ENCODE results near the gene CREB3L2.

Gene CREB3L2

GRCh38 chr7:138008588-138009349 is 6.9 kb upstream of the CREB3L2 start:
- Histone ChIP-seq H3K9me3 (no peaks in the 10 kb centered on the region), H3K4me1 (no peaks in the 10 kb centered on the region), H3K27me3 (no peaks in the 10 kb centered on the region), H3K4me3 (ENCODE audit: low read depth, low read length) (no peak overlapping the region), H3K36me3 (no peaks in the 10 kb centered on the region)
- peak; percentile 15 for DNase-seq
- TF ChIP-seq CTCF (IDR thresholded peaks at IDR 0.05; ENCODE audit: low read depth, low read length) = peak; percentile 93

- no peaks in the 10 kb centered on the region for H3K27me3 ChIP-seq
- H3K4me3 ChIP-seq (ENCODE audit: low read depth, low read length) = no peak overlapping the region
- no peak for TF ChIP-seq CTCF (IDR thresholded peaks at IDR 0.05; ENCODE audit: low read depth, low read length)
- no peak for DNase-seq
- H3K4me1 ChIP-seq = no peaks in the 10 kb centered on the region
- no peaks in the 10 kb centered on the region for H3K9me3 ChIP-seq
- H3K36me3 ChIP-seq = no peaks in the 10 kb centered on the region
Observed at GRCh38 chr7:138008019-138008587, 6.2 kb upstream of the CREB3L2 start.

GRCh38 chr7:138006106-138006505 is 4.2 kb upstream of the CREB3L2 start:
- H3K9me3 ChIP-seq = no peaks in the 10 kb centered on the region
- no peak overlapping the region for H3K4me3 ChIP-seq (ENCODE audit: low read depth, low read length)
- H3K4me1 ChIP-seq = no peaks in the 10 kb centered on the region
- TF ChIP-seq CTCF (IDR thresholded peaks at IDR 0.05; ENCODE audit: low read depth, low read length) = no peak
- H3K27me3 ChIP-seq = no peaks in the 10 kb centered on the region
- H3K36me3 ChIP-seq = no peaks in the 10 kb centered on the region; the same call in 1 of the 2 replicates
- DNase-seq = no peak

GRCh38 chr7:138004936-138005335 is 3.0 kb upstream of the CREB3L2 start:
- H3K9me3 ChIP-seq = no peaks in the 10 kb centered on the region
- H3K4me1 ChIP-seq = 0 out of 2 replicates have a peak, but pooled peaks cover under 1% of the 10 kb centered on the region
- H3K36me3 ChIP-seq = no peaks in the 10 kb centered on the region; the same call in 1 of the 2 replicates
- no peak overlapping the region for H3K4me3 ChIP-seq (ENCODE audit: low read depth, low read length)
- no peak for TF ChIP-seq CTCF (IDR thresholded peaks at IDR 0.05; ENCODE audit: low read depth, low read length)
- DNase-seq = no peak
- H3K27me3 ChIP-seq = no peaks in the 10 kb centered on the region

- Histone ChIP-seq H3K4me3 (ENCODE audit: low read depth, low read length) (no peak overlapping the region), H3K27me3 (no peaks in the 10 kb centered on the region)
- no peak for TF ChIP-seq CTCF (IDR thresholded peaks at IDR 0.05; ENCODE audit: low read depth, low read length)
Observed at GRCh38 chr7:138004046-138004445, 2.2 kb upstream of the CREB3L2 start.

GRCh38 chr7:138002828-138003189 is 923 bp upstream of the CREB3L2 start:
- no peak for DNase-seq
- H3K36me3 ChIP-seq = no peaks in the 10 kb centered on the region; the same call in 1 of the 2 replicates
- no peaks in the 10 kb centered on the region for H3K27me3 ChIP-seq
- 0 out of 2 replicates have a peak, but pooled peaks cover 3% of the 10 kb centered on the region for H3K4me1 ChIP-seq
- no peak overlapping the region for H3K4me3 ChIP-seq (ENCODE audit: low read depth, low read length)
- TF ChIP-seq CTCF (IDR thresholded peaks at IDR 0.05; ENCODE audit: low read depth, low read length) = no peak
- H3K9me3 ChIP-seq = no peaks in the 10 kb centered on the region

More at GRCh38 chr7:138004046-138004445, 2.2 kb upstream of the CREB3L2 start:
- no peaks in the 10 kb centered on the region; the same call in 1 of the 2 replicates for H3K36me3 ChIP-seq
- DNase-seq = no peak
- H3K9me3 ChIP-seq = no peaks in the 10 kb centered on the region
- 0 out of 2 replicates have a peak, but pooled peaks cover 3% of the 10 kb centered on the region for H3K4me1 ChIP-seq
